HG03457 (cell line): ENCODE measurements around the gene RASSF1.

Experiments used
- ATAC-seq: cut with Tn5 transposase; IDR thresholded peaks from one replicate; pipeline ENCODE4 v1.9.1; 2021; ENCODE audit warnings: moderate number of reproducible peaks; ENCODE audit not compliant: unreplicated experiment

Gene RASSF1

GRCh38 chr3:50340448-50341329 lies at the start of gene RASSF1:
RASSF1 (minus strand) TSS chr3:50340836; CDS start chr3:50340805, 31 bp downstream.
- ATAC-seq = no peak

DNA sequence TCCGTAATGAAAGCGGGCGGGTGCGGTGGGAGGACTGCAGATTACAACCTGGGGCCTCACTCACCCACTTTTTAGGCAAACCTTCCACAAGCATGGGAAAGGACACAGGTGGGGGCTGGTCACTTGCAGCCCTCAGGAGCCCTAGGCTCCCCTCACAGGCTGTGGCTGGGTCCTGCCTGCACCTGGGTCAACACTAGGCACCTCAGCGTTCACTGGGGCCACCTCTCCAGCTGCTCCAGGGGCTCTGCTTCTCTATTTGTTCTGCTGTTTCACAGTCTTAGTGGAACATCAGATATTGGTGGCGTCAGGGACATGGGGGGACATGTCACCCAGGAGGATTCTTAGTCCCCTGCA lies 48.8 kb upstream of the RASSF1 start:
- no peak for ATAC-seq

DNA sequence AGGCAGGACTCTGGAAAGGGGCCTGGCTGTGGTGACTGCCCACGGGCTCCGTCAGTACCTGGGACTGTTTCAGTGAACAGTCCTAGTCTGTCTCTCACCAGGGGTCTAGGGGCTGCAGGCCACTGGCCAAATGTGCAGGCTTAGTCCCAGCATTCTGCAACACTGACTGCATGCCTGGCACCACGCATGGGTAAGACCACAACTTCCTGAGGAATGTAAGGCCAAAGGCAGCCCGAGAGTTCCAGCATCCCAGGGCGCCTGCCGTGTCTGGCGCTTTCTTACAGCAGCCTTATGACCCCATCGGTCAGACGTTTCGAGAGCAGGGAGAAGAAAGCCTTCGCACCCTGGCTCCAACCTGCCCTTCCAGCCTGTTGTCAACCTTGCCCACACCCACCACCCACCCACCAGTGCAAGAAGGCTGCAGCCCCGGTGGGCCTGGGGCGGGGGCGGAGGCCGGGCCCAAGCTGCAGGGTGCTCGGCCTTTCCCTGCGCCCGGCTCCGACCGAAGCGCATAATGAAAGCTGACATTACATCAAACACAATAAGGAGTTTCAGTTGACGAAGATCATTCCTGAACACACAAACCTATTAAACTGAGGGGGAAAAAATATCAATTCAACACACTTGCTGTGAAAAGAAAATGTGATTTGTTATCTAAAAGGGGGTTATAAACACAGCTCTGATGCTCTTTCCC lies 48.2 kb upstream of the RASSF1 start:
- no peak for ATAC-seq

GRCh38 chr3:50388016-50388719 lies 47.5 kb upstream of the RASSF1 start:
- no peak for ATAC-seq

- no peak for ATAC-seq
Observed at GRCh38 chr3:50385754-50386153, 45.1 kb upstream of the RASSF1 start.

- no peak for ATAC-seq
Observed at GRCh38 chr3:50383750-50384149, 43.1 kb upstream of the RASSF1 start.

- ATAC-seq = no peak
Observed at GRCh38 chr3:50382722-50383121, 42.1 kb upstream of the RASSF1 start.

- no peak for ATAC-seq
Observed at GRCh38 chr3:50381383-50381782, 40.7 kb upstream of the RASSF1 start.

DNA sequence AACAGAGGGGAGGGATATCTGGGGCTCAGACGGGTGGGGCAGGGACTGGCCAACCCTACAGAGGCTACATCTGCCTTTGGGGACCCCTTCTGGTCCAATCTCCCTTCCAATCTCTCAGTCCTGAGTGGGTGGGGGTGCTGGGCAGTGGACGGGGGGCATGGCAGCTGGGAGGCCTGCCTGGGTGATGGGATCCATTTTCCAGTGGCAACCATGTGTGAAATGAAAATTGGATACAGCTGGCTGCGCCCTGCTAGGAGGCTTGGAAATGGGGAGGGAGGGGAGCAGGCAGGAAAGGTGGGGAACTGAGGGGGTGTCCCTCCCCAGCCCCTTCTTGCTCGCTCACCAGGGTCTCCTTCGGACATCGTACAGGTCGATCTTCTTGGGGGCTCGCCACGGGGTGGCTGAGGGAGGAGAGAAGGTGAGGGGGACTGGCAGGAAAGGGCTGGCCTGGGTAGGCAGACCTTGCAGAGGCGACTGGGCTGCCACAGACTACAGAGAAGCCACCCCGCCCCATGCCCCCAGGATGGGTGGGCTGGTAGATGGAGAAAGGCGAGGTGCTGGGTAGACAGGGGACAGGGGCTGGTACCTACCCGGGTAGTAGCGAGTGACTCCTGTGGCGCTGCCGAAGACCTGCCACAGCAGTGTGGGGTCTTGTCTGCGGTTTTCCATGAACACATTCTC lies 39.9 kb upstream of the RASSF1 start:
- ATAC-seq = no peak

DNA sequence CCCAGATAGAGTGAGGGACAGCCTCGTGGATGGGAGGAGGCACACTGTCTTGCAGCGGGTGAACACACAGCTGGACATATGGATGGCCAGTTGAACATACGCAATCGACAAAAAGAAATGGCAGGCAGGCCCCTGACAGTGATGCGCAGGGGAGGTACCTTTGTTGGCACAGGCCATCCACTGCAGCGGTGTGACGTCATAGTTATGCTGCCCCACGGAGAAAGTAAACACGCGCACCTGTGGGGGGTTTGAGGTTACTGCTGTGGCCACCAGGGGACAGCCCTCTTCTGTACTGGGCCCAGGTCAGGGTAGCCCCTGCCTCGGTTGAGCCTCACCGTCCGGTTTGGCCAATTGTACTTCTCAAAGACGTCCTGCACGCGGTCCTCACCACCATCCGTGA lies 38.1 kb upstream of the RASSF1 start:
- no peak for ATAC-seq

- ATAC-seq = no peak
Observed at GRCh38 chr3:50378024-50378423, 37.4 kb upstream of the RASSF1 start.

GRCh38 chr3:50375258-50375931 lies 34.8 kb upstream of the RASSF1 start:
- no peak for ATAC-seq

- no peak for ATAC-seq
Observed at GRCh38 chr3:50374363-50375257, 34.0 kb upstream of the RASSF1 start.

- no peak for ATAC-seq
Observed at GRCh38 chr3:50373146-50374051, 32.8 kb upstream of the RASSF1 start.

GRCh38 chr3:50372349-50372748 lies 31.7 kb upstream of the RASSF1 start:
- no peak for ATAC-seq

- no peak for ATAC-seq
Observed at GRCh38 chr3:50371133-50371685, 30.6 kb upstream of the RASSF1 start.

GRCh38 chr3:50370594-50370993 lies 30.0 kb upstream of the RASSF1 start:
- ATAC-seq = no peak

DNA sequence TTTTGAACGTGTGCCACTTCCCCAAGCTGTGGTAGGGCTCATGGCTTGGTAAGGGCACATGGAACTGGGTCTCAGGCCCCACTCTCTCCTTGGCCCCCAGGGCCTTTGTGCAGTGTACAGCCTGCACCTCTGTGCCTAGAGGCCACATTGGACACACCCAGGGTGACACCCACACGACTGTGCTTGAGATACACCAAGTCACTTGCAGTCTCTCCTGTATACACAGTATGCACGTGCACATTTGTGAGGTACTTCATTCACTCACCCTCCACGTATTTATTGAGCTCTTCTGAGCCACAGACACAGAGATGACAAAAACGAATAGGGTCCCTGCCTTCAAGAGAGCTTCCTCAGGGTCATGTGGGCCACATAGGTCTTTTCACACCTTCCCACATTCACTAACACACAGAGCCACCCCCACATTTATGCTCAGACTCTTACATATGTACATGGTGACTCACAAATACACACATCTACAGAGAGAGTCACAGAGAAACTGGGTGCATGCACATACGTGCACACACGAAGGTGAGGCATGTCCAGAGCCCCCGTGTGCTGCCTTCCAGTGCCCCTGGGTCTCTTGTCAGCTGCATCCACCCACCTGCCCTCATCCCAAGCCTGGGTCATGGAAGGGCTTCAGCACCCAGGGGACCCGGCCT lies 28.5 kb upstream of the RASSF1 start:
- ATAC-seq = no peak
